ENCODE data around the gene OBP2A. TPM values are rescaled to one million over a fixed set of nuclear protein-coding genes. Genes with fewer than 3 reads are reported as not detected.

OBP2A gene
- total and polyA plus RNA-seq, 2 of the 8 experiments (the other 6 are each of a cell fraction or from before 2014, with no cell fraction given): not detected

GRCh38 chr9:135577256-135577655 is 31.3 kb downstream of the OBP2A start:
- Histone ChIP-seq H2AK5ac (ENCODE audit: low read depth, low read length) (no peak overlapping the region), H3K36me3 (ENCODE audit: control insufficient read depth in 2 of 4, insufficient read depth in 4 of 4, low read length in 3 of 4) (no peaks in the 10 kb centered on the region), H4K8ac (ENCODE audit: extremely low read depth, insufficient read depth, low read length) (no peak overlapping the region), H3K4me3 (ENCODE audit: extremely low read depth in 1 of 4, insufficient read depth in 2 of 4, low read depth in 3 of 4, low read length in 4 of 4) (no peak overlapping the region), H3K27ac (ENCODE audit: low read depth, low read length) (no peak overlapping the region), H4K20me1 (replicated peaks in 1 of 2; ENCODE audit: control insufficient read depth in 1 of 2, insufficient read depth in 2 of 2, low read length in 2 of 2) (peaks cover 0 to 2% of the 10 kb centered on the region in 2 experiments), H3K23me2 (ENCODE audit: low read depth, low read length) (peaks cover 20% of the 10 kb centered on the region; the same call in 1 of the 2 replicates), H3K23ac (ENCODE audit: insufficient read length) (no peak overlapping the region), H3K79me2 (ENCODE audit: control insufficient read depth in 1 of 2, insufficient read depth in 2 of 2, low read length in 2 of 2) (no peaks in the 10 kb centered on the region), H3K56ac (replicated peaks; ENCODE audit: insufficient read length, low read depth, low read length) (no peak overlapping the region), H2BK5ac (ENCODE audit: low read depth, low read length) (no peak overlapping the region), H3K79me1 (ENCODE audit: low read depth, low read length) (no peaks in the 10 kb centered on the region), H3K14ac (ENCODE audit: insufficient read length) (no peak overlapping the region), H2AFZ (ENCODE audit: low read length) (no peak overlapping the region), H2BK120ac (replicated peaks; ENCODE audit: low read depth, low read length) (no peak overlapping the region), H3K18ac (ENCODE audit: extremely low read depth, low read length) (no peak overlapping the region), H4K5ac (ENCODE audit: insufficient read length, low read depth, low read length) (no peak overlapping the region), H3K4ac (replicated peaks; ENCODE audit: insufficient read length, low read depth, low read length) (no peak overlapping the region), H2BK15ac (ENCODE audit: low read length) (no peak overlapping the region), H3K9ac (replicated peaks in 1 of 4; ENCODE audit: extremely low read depth in 1 of 4, low read depth in 3 of 4, low read length in 3 of 4) (no peak overlapping the region), H2BK20ac (ENCODE audit: low read length) (no peak overlapping the region), H3K9me3 (ENCODE audit: insufficient read depth in 2 of 2, low read depth in 1 of 2, low read length in 1 of 2) (peaks cover 2 to 3% of the 10 kb centered on the region in 2 experiments; a peak in 1 of 4 replicates), H3K27me3 (replicated peaks in 1 of 4; ENCODE audit: control insufficient read depth in 3 of 4, extremely low read depth in 1 of 4, insufficient read depth in 3 of 4, low read length in 3 of 4) (no peaks in the 10 kb centered on the region), H2BK12ac (ENCODE audit: low read depth, low read length) (no peak overlapping the region), H4K91ac (replicated peaks; ENCODE audit: insufficient read length, low read length) (no peak overlapping the region), H3K4me2 (ENCODE audit: insufficient read depth in 1 of 2, low read depth in 2 of 2, low read length in 2 of 2) (no peak overlapping the region), H3K4me1 (replicated peaks in 1 of 4; ENCODE audit: control insufficient read depth in 3 of 4, insufficient read depth in 4 of 4, low read length in 3 of 4) (no peaks in the 10 kb centered on the region)
- ChIA-PET CTCF (ENCODE audit: partially characterized antibody) (interaction anchor here (1.0 kb wide), 1 partner anchor 370 kb away, joined by 3 read pairs; no protein-coding TSS in a partner anchor), POLR2A (ENCODE audit: partially characterized antibody) (interaction anchor here (0.7 kb wide), 1 partner anchor 8 kb away, joined by 3 read pairs; no protein-coding TSS in a partner anchor)
- FAIRE-seq (no peak), DNase-seq (ENCODE audit: low read depth in 1 of 2, low spot score in 2 of 2) (no peak)
- TF ChIP-seq BRCA1 (IDR thresholded peaks at IDR 0.05; ENCODE audit: low read depth, low read length) (no peak), ZNF274 (IDR thresholded peaks at IDR 0.05; ENCODE audit: borderline replicate concordance, extremely low read depth, low read length) (no peak), RFX5 (IDR thresholded peaks at IDR 0.05; ENCODE audit: borderline replicate concordance, low read depth, low read length) (no peak), ATF3 (IDR thresholded peaks at IDR 0.05; ENCODE audit: insufficient read depth, low read depth, low read length) (no peak), RBBP5 (IDR thresholded peaks at IDR 0.05; ENCODE audit: borderline replicate concordance, low read depth, low read length) (no peak), SP1 (IDR thresholded peaks at IDR 0.05; ENCODE audit: low read depth, low read length) (no peak), POU5F1 (IDR thresholded peaks at IDR 0.05; ENCODE audit: low read depth, low read length) (no peak), CHD1 (IDR thresholded peaks at IDR 0.05; ENCODE audit: low read depth, low read length) (no peak)
- 87% methylated on average over 10 of the region's 10 CpGs; no CpG with 5 or more reads in 1 of the 2 experiments for WGBS, 2 experiments (ENCODE audit: extremely low coverage in 1 of 2, insufficient coverage in 1 of 2, insufficient read length in 1 of 2, insufficient replicate concordance in 2 of 2, low coverage in 1 of 2, low lambda C conversion rate in 2 of 2, missing lambda C conversion rate in 1 of 2)

Data from H1 (cell line).